ENCODE data around the gene EBLN1.

Gene EBLN1

DNA sequence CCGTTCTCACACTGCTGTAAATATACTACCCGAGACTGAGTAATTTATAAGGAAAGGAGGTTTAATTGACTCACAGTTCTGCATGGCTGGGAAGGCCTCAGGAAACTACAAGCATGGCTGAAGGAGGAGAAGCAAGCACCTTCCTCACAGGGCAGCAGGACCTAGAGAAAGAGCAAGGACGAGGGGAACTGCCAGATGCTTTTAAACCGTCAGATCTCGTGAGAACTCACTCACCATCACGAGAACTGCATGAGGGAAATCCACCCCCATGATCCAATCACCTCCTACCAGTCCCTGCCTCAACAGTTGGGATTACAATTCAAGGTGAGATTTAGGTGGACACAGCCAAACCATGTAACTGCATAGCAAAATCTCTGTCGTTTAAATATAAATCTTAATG is at the start of gene EBLN1:
EBLN1 (minus strand) TSS at position 174 of the 400 bp plus-strand sequence. CDS start 8,032 bp downstream, outside the sequence.
- no peak for DNase-seq

DNA sequence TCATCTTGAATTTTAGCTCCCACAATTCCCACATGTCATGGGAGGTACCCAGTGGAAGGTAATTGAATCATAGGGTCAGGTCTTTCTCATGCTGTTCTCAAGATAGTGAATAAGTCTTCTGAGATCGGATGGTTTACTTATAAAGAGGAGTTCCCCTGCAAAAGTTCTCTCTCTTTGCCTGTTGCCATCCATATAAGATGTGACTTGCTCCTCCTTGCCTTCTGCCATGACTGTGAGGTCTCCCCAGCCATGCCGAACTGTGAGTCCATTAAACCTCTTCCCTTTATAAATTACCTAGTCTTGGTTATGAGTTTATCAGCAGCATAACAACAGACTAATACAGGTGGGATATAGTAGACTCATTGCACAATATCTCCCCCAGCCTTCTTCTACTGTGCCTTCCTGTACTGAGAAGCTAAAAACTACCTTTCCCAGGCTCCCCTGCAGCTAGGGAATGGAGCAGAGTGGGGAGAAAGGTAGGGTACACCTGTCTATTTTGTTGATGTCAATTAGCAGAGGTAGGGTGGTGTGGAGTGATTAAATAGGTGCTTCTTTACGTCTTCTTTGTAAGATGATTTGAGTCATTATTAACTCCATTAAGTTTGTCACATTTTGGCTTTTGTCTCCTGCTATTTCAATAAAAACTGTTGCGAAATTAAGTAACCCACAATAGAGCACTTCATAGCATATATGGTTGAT is 48.2 kb upstream of the EBLN1 start:
- DNase-seq, result no peak

DNA sequence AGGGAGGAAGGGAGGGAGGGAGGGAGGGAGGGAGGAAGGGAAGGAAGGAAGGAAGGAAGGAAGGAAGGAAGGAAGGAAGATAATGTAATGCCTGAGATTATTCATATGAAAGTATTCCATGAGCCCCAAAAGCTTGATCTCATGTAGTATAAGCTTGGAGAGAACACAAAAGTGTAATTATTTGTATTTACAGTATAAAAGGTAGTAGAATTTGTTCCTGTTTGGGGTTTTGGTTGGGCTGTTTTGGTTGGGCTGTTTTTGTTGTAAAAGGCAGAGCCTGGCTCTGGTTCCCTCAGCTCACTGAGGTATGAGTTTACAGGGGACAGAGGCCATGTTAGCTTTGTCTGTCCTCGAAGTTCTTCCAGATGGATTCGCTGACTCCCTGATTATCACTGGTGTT is 45.3 kb upstream of the EBLN1 start:
- no peak for DNase-seq

DNA sequence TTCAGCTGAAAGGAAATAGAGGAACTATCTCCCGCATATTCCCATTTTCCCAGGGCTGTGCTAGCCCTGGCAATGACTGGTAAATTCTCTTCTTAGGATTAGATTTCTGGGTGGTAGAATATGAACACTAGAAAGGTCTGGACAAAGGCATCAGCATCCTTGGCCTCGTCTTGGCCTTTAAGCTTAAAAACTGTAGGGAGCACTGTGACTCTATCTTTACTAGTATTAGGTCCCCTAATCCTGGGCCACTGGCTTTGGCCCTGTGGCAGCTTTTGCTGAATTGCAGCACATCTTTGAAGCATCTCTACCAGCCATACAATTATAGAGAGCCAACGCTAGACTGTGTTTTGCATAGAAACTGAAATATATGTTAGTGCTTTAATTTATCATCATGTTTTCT is 41.5 kb upstream of the EBLN1 start:
- DNase-seq, result peak in 1 of 2 experiments; percentile 5

DNA sequence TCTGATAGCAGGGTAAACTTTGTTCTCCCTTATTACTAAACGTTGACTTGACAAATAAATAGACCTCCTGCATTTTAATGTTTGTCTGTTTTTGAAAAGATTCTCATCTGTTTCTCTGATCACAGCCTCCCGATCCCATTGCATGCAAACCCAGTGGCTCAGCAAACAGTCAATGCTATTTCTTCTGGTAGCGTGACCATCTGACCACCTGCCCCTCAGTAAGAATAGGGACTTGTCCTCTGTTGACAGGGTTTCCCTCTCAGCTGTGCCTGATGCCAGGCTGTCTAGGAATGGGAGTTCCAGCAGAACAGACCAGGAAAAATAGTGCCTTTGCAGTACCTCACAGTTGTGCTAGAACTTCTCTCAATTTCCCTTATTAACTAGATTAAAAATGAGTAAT is 40.7 kb upstream of the EBLN1 start:
- DNase-seq, result no peak

DNA sequence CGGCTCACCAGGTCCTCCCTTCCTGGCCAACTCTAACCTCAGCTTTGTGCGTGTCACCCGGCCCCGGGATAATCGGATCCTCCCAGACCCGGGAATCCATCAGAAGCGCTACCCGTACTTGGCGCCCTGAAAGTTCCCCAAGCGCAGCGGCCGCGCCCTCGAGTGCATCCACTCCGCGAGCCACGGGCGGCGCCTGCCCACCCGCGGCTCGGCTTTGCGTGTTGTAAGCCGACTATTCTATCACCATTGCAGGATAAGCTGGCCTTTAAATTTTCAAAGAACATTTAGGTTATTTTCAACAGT is 35.7 kb upstream of the EBLN1 start:
- DNase-seq, result no peak

DNA sequence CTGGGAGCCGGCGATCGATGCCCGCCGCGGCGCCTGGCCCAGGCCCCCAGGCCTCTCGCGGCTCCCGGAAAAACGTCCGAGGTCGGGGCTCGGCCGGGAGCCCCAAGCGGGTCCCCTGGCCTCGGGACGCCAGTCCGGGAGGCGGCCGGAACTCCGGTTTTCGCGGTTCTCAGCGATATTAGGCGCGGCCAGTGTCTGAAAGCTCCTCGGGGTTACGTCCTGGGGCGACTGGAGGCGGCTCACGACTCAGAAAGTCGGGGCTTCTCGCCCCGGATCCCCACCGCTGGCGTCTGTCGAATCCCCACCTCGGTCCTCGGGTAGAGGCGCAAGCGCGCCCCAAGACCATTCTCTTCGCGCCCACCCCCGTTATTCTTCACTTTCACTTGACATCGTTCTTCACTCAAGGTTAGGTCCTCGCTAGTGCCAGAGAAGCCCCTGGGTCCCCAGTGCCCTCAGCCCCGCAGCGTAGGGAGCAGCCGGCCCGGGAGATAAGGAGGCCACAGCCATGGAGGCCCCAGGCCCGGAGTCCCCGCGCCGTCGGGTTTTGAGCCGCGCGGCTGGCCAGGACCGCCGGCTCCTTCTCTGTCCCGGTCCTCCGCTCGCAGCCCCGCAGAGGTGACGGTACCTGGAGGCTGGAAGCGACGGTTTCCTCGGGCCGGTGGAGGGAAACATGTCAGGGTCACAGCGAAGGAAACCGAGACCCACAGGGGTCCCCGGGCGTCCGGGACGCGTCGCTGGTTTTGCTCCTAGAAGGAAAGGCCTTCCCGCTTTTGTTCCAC is 35.2 kb upstream of the EBLN1 start:
- DNase-seq, result no peak

DNA sequence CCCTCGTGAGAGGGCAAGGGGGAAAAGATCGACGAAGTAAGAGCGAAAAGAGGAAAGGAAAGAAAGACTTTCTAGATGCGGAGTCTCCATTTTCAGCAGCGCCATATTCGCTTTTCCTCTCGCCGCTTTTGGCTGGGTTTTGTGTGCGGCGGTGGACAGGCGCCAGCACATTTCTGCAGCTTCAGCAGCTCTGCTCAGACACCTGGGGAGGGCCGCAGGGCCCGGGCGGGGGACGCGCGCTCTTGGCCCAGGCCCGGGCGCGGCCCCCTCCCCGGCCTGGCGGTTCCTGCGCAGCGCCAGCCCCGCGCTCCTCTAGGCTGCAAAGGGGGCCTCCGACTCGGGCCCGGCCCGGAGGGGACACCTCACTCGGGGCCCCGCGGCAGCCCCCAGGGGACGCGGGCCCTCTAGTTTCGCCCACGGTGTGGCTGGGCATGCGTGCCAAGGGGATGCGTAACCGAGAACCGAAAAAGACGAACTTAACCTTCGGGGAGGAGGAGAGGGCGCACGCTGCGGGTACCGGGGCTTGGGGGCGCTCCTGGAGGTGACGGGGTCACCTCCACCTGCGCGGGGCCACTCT is 34.5 kb upstream of the EBLN1 start:
- DNase-seq, result peak in 1 of 2 experiments; percentile 27

DNA sequence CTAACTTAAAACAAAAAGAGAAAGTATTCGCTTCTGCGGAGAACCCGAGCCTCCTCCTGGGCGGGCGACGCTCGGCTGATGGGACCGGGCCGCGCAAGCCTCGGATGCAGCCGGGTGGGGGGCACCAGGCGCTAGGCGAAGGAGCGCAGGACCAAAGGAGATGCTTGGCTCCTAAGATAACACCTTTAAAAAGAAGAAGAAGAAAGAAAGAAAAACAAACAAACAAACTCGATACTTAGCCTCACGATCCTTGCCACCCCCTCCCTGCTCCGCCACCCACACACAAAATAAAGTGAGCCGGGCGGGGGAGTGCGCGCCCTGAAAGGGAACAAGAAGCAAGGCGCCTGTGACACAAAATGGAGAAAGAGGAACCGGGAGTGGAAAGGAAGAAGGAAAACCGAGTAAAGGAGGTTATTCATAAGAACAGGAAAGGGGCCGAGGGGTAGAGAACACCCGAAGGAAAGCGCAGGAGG is 34.0 kb upstream of the EBLN1 start:
- DNase-seq, result peak; percentile 17 to 46

DNA sequence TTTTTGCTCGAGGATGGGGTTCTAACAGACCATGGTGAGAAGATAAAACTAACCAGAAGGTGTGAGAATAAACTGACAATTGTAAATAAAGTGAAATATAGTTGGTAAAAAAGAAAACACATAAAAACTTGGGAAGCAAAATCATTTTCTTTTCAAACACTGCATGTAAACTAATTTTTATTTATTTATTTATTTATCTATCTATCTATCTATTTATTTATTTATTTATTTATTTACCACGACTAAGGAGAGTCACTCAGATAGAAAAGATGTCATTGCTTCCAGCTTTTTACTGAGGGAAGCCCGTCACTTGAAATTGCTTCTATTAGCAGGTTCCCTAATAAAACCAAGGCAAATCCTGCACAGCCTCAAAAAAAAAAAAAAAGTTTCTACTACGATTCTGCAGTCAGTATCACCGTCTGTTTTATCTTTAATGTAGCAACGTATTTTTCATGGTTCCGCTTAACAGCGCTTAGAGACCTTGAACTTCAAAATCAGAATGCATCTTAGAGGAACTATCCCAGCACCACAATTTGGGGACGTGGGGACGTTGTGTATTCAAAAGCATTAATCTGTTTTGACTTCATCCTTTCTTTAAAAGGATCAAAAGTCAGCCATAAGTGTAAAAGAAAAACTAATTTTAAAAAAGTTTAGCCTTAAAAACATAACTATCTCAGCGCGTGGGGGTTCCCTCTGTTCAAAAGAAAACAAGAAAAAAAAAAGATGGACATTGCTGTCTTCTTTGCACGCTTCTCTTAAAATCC is 33.3 kb upstream of the EBLN1 start:
- no peak for DNase-seq

DNA sequence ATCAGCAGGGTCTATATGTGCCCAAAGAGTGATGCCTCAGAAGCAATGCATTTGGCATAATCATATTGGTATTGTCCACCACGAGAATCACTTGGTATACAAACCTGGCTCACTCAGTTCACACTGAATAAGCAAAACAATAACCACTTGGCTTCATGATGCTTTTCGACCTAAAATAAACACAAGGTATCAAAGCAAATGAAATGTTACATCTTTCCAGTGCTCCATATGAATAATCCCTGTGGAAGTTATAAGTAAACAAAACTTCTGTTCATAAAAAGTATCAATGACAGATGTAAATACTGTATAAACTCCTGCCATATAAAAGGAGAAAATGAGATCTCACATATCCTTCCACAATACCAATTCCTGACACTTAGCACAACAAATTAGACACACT is 29.8 kb upstream of the EBLN1 start:
- no peak for DNase-seq

DNA sequence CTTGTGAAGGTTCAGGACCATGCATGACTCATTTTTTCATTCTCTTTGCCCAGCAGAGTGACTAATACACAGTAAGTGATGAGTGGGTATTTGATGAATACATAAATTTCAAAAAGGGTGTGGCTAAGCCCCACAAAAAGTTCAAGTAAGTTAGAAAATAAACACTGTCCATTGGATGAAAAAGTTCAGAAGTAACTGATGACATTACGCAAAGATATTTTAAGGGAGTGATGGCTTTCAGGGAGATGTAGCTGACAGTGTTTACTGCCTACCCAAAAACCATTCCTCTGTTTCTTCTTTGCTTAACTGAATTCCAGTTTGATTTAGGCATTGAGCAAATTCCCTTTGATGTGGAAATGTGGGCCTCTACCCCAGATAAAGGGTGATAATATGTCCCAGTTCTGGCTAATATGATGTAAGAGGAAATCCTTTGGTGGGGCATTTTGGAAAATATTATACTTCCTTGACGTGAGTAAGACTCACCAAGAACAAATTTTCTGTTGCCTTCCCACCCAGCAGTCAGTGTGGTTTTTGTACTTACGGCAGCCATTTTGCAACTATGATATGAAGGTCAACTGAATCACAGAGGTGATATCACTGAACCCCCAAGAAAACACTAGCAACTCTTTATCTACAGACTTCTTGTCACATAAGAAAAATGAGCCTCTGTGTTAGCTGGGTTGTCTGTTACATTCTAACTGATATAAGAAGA is 29.0 kb upstream of the EBLN1 start:
- no peak for DNase-seq

DNA sequence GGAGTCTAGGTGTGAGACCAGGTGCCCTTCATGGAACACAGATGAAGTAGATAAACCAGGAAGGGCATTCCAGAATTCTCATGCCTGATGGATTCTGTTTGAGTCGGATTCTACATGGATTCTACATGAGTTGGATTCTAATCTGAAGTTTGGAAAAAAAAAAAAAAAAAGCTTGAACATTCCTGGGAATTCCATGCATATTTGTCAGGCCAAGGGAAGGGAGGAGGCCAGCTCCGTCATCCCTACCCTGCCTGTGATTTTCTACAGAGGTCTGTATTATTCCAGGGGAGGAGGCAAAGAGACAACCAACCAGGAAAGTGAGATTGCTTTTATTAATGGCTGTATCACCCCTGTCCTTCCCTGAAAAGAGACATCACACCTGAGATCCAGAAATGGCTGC is 27.8 kb upstream of the EBLN1 start:
- DNase-seq, result no peak

DNA sequence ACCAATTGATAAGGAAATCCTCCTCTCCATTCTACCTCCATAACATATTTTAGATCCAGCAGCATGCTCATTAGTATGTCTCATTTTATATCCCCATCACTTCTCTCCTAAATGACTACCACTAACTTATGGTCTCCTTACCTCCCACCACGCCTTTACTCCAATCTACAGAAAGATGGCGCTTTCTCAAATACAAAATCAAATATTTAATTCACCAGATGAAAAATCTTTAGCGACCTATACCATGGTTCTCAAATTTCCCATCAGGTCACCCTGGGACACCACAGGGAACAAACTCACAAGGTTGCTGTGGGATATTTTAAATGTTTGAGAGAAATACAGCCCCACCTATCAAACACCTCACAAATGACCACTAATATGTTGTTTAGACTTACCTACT is 27.0 kb upstream of the EBLN1 start:
- no peak for DNase-seq

DNA sequence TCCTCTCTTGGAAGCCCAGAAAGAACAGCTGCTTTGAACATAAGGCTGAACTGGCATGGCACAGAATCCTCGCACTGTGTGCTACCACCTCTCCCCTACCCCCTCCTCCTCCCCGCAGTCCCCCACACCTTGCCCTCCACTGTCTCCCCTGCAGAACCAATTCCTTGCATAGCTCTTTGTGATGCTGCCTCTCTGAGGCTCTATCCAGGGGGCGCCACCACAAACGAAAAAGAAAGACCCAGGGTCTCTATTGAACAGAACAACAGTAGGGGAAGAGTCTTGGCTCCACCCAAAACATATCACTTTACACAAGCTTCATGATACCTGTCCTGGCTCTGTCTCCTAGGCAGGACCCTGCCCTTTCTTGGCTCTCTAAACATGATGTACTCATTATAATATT is 26.2 kb upstream of the EBLN1 start:
- no peak for DNase-seq

DNA sequence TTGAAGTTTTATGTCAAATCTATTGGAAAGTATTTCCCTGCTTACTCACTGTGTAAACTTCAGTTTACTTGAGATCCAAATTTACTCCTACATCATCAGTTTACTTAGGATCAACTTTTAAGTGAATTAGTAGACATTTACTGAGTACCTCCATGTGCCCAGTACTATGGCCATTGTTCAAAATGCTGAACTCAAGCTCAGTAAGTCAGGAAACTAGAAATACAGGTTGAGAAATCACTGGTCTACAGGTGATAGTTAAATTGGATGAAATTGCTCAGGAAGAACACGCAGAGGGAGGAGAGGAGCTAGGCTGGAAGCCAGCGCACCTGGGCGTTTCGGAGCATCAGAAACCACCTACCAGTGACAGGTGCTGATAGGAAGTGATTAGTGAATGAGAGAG is 25.5 kb upstream of the EBLN1 start:
- no peak for DNase-seq

DNA sequence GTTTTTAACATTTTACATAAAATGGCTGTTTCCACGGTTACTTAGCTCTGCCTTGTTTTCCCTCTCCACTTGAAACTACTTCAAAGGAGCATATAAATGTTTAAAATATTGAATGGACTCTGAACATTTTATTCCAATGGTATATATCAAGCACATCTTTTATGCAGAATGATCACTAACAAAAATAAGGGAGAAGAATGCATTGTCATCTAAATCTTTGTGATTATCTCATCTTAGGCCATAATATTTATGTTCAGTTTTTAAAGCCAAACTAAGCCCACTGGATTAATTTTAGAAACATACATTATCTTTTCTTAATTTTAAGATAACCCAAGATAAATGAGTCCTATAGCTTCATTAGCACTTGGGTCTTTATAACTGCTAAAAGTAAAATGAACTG is 13.4 kb upstream of the EBLN1 start:
- DNase-seq, result no peak

DNA sequence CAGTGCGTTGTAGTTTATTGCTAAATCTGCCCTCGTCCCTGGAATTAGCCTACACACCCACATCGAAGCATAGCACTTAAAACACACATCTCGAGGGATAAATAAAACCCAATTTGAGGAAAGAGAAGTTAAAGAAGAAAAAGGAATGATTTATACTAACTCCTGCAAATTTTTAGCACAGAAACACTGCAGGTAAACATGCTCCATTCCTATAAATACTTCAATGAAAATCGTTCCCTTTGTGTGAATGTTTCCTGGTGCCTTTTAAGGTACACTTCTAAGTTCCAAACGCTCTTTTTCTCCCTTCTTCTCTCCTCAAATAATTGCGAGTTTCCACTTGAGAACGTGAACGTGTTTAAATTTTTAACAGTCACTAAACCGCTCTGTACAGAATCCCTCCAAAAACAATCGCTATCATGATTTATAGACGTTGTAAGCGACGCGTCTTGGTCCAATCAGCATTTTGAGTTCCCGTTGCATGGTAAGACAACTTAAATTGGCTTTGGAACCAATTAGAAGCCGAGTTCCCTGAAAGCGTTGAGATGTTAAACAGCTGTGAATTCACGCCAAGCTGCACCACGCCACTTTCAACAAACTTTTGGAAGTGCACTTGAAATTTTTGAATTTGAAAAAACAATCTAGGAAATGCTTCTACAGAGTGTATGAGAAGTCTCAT is 12.5 kb upstream of the EBLN1 start:
- peak; percentile 11 to 46 for DNase-seq

DNA sequence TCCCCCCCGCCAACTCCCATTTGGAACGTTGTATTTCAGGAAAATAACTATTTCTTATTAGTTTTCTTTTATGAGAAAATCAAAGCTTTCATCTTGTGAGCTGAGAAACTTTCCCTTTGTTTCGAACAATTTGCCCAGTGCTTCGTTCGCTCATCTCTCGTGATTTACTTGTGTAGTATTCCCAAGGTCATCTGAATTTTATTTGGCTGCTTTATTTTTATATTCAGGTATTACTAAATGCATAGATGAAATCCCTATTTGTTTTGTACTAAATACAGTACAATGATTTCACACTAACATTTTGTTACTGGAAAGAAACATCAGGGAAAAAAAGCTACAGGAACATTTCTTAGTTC is 12.0 kb upstream of the EBLN1 start:
- peak in 1 of 2 experiments; percentile 18 for DNase-seq

DNA sequence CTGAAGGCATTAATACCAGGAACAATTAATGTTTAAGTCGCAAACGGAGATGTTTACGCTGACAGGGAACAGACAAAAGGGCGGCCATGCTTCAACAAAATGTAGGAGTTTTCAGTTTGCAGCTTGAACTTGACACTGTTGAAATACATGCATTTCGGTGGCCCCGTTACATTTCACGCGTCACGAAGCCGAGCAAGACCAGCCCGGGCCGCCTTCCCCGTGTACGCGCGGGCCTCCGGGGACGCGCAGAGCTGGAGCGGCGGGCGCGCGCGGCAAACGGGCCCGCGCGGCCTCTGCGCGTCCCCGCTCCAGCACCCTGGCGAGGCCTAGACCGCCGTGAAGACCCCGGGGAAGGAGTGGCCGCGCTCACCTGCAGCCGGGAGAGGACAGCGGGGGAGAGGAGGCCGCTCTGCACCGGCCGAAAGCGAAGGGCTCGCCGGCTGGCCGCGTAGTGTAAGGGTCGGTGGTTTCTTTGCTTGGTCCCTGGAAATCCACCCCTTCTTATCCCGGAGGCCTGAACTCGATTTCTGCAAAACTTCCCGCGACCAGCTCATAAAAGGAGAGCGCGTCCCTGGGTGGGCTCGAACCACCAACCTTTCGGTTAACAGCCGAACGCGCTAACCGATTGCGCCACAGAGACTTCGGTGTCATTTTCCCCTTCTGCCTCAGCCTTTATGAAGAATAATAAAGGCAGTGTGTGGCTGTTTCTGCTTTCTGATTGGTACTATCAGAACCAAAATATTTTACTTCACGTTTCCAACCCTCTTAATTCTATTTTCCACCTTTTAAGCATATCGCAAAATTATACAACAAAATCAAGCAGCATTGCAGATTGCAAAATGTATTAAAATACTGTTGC is 11.4 kb upstream of the EBLN1 start:
- DNase-seq, result peak; percentile 67 to 91

Measured in NCI-H526 (cell line).